SK-N-SH treated with all-trans-retinoic acid at 6 μM for 48 hours (cell line): Measurements from ENCODE around the gene C9orf50.

ENCODE experiments used
- ATAC-seq: fragments of 200-7000 bp; cut with Tn5 transposase; 3 replicates; pipeline ENCODE4 v1.9.1; 2020; ENCODE audit warnings: mild to moderate bottlenecking, moderate library complexity
- BACH2 ChIP-seq: fragments of 250-450 bp; sonication (Bioruptor Pico); IDR thresholded peaks from 2 replicates; pipeline ENCODE4 v1.9.0; 2021; ENCODE audit warnings: mild to moderate bottlenecking, borderline replicate concordance
- CSDC2 ChIP-seq: fragments of 250-450 bp; sonication (Bioruptor Pico); IDR thresholded peaks from 2 replicates; pipeline ENCODE4 v1.5.0; 2020; ENCODE audit warnings: mild to moderate bottlenecking, moderate library complexity
- ESRRG ChIP-seq: fragments of 250-450 bp; sonication (Bioruptor Pico); IDR thresholded peaks from 2 replicates; pipeline ENCODE4 v1.6.1; 2021; ENCODE audit warnings: mild to moderate bottlenecking
- GLIS3 ChIP-seq: fragments of 250-450 bp; sonication (Bioruptor Pico); IDR thresholded peaks from 2 replicates; pipeline ENCODE4 v1.5.0; 2020; ENCODE audit warnings: mild to moderate bottlenecking, moderate library complexity
- ISL1 ChIP-seq: fragments of 250-450 bp; sonication (Bioruptor Pico); IDR thresholded peaks from 2 replicates; pipeline ENCODE4 v2.1.2; 2022; ENCODE audit warnings: mild to moderate bottlenecking, moderate library complexity
- OSR1 ChIP-seq: fragments of 250-450 bp; sonication (Bioruptor Pico); IDR thresholded peaks from 2 replicates; pipeline ENCODE4 v1.8.0; 2022; ENCODE audit warnings: moderate library complexity, mild to moderate bottlenecking, inconsistent platforms
- PPARA ChIP-seq: fragments of 250-450 bp; sonication (Bioruptor Pico); IDR thresholded peaks from 2 replicates; pipeline ENCODE4 v1.5.0; 2020; ENCODE audit warnings: mild to moderate bottlenecking, borderline replicate concordance
- RARB ChIP-seq: fragments of 250-450 bp; sonication (Bioruptor Pico); IDR thresholded peaks from 2 replicates; pipeline ENCODE4 v1.8.0; 2021; ENCODE audit warnings: mild to moderate bottlenecking, moderate library complexity
- SNAI2 ChIP-seq: fragments of 250-450 bp; sonication (Bioruptor Pico); IDR thresholded peaks from 2 replicates; pipeline ENCODE4 v1.5.0; 2020; ENCODE audit warnings: mild to moderate bottlenecking, moderate library complexity
- TCF4 ChIP-seq: fragments of 250-450 bp; sonication (Bioruptor Pico); IDR thresholded peaks from 2 replicates; pipeline ENCODE4 v1.8.0; 2021; ENCODE audit warnings: mild to moderate bottlenecking, moderate library complexity, borderline replicate concordance
- TOX ChIP-seq: fragments of 250-450 bp; sonication (Bioruptor Pico); IDR thresholded peaks from 2 replicates; pipeline ENCODE4 v1.8.0; 2021; ENCODE audit warnings: mild to moderate bottlenecking, moderate library complexity, borderline replicate concordance
- ZC3H10 ChIP-seq: fragments of 250-450 bp; sonication (Bioruptor Pico); IDR thresholded peaks from 2 replicates; pipeline ENCODE4 v1.5.1; 2021; ENCODE audit warnings: mild to moderate bottlenecking, moderate library complexity
- ZFP3 ChIP-seq: fragments of 250-450 bp; sonication (Bioruptor Pico); IDR thresholded peaks from 2 replicates; pipeline ENCODE4 v1.5.0; 2020; ENCODE audit warnings: mild to moderate bottlenecking, moderate library complexity
- ZFP30 ChIP-seq: fragments of 450-650 bp; formaldehyde crosslinking; IDR thresholded peaks from 2 replicates; pipeline ENCODE4 v1.5.0; 2022; ENCODE audit warnings: mild to moderate bottlenecking, moderate library complexity
- ZNF565 ChIP-seq: fragments of 450-650 bp; formaldehyde crosslinking; conservative IDR thresholded peaks from 2 replicates; pipeline ENCODE4 v1.5.0; 2020; ENCODE audit warnings: low read depth, mild to moderate bottlenecking, moderate library complexity
- ZNF70 ChIP-seq: fragments of 450-650 bp; formaldehyde crosslinking; IDR thresholded peaks from 2 replicates; pipeline ENCODE4 v1.5.0; 2020; ENCODE audit warnings: mild to moderate bottlenecking, moderate library complexity
- ZNF8 ChIP-seq: fragments of 450-650 bp; formaldehyde crosslinking; IDR thresholded peaks from 2 replicates; pipeline ENCODE4 v1.5.0; 2020; ENCODE audit warnings: mild to moderate bottlenecking, moderate library complexity
- TF ChIP-seq, protein P1 (sequence below): fragments of 250-450 bp; sonication (Bioruptor Pico); IDR thresholded peaks from 2 replicates; pipeline ENCODE4 v1.8.0; 2021; ENCODE audit warnings: low read depth, mild to moderate bottlenecking, moderate library complexity, borderline replicate concordance
- TF ChIP-seq, protein P2 (sequence below): fragments of 250-450 bp; sonication (Bioruptor Pico); IDR thresholded peaks from 2 replicates; pipeline ENCODE4 v1.5.1; 2021; ENCODE audit warnings: mild to moderate bottlenecking, moderate library complexity
- TF ChIP-seq, protein P3 (sequence below): fragments of 250-450 bp; sonication (Bioruptor Pico); IDR thresholded peaks from 2 replicates; pipeline ENCODE4 v1.5.0; 2020; ENCODE audit warnings: mild to moderate bottlenecking, moderate library complexity
- TF ChIP-seq, protein P4 (sequence below): fragments of 250-450 bp; sonication (Bioruptor Pico); IDR thresholded peaks from 2 replicates; pipeline ENCODE4 v1.8.0; 2020; ENCODE audit warnings: mild to moderate bottlenecking, moderate library complexity, borderline replicate concordance
- TF ChIP-seq, protein P5 (sequence below): fragments of 250-450 bp; sonication (Bioruptor Pico); IDR thresholded peaks from 2 replicates; pipeline ENCODE4 v1.5.1; 2020; ENCODE audit warnings: low read depth, mild to moderate bottlenecking, moderate library complexity

Gene C9orf50

DNA sequence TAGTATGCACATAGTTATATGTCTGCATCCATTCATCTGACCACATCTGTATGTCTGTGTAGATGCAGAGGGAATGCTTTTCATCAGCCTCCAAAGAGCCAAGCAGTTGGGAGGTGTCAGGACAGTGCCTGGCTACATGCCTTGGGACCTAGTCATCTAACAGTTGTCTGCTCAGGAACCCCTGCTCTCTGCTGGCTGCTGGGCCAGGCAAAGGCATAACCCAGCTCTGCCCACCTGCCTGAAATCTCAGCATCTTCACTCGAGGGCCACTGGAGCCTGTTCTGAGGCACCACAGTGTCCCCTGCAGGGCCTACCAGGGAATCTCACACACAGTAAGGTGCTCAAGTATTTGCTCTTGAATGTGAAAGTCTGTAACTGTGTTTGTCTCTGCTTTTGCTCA lies 3.7 kb downstream of the C9orf50 start:
- no peak for TF ChIP-seq ZC3H10 (CRISPR knock-in tag)
- TF ChIP-seq SNAI2 (CRISPR knock-in tag) = no peak
- TF ChIP-seq GLIS3 = no peak
- TF ChIP-seq ISL1 (CRISPR knock-in tag) = no peak
- no peak for TF ChIP-seq ZFP3 (CRISPR knock-in tag)
- TF ChIP-seq, protein P1, sequence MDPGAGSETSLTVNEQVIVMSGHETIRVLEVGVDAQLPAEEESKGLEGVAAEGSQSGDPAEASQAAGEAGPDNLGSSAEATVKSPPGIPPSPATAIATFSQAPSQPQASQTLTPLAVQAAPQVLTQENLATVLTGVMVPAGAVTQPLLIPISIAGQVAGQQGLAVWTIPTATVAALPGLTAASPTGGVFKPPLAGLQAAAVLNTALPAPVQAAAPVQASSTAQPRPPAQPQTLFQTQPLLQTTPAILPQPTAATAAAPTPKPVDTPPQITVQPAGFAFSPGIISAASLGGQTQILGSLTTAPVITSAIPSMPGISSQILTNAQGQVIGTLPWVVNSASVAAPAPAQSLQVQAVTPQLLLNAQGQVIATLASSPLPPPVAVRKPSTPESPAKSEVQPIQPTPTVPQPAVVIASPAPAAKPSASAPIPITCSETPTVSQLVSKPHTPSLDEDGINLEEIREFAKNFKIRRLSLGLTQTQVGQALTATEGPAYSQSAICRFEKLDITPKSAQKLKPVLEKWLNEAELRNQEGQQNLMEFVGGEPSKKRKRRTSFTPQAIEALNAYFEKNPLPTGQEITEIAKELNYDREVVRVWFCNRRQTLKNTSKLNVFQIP (CRISPR knock-in tag) = no peak
- TF ChIP-seq BACH2 (CRISPR knock-in tag) = no peak
- TF ChIP-seq, protein P2, sequence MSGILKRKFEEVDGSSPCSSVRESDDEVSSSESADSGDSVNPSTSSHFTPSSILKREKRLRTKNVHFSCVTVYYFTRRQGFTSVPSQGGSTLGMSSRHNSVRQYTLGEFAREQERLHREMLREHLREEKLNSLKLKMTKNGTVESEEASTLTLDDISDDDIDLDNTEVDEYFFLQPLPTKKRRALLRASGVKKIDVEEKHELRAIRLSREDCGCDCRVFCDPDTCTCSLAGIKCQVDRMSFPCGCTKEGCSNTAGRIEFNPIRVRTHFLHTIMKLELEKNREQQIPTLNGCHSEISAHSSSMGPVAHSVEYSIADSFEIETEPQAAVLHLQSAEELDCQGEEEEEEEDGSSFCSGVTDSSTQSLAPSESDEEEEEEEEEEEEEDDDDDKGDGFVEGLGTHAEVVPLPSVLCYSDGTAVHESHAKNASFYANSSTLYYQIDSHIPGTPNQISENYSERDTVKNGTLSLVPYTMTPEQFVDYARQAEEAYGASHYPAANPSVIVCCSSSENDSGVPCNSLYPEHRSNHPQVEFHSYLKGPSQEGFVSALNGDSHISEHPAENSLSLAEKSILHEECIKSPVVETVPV (CRISPR knock-in tag) = no peak
- no peak for TF ChIP-seq ZNF8 (CRISPR knock-in tag)
- TF ChIP-seq RARB (CRISPR knock-in tag) = no peak
- TF ChIP-seq, protein P3, sequence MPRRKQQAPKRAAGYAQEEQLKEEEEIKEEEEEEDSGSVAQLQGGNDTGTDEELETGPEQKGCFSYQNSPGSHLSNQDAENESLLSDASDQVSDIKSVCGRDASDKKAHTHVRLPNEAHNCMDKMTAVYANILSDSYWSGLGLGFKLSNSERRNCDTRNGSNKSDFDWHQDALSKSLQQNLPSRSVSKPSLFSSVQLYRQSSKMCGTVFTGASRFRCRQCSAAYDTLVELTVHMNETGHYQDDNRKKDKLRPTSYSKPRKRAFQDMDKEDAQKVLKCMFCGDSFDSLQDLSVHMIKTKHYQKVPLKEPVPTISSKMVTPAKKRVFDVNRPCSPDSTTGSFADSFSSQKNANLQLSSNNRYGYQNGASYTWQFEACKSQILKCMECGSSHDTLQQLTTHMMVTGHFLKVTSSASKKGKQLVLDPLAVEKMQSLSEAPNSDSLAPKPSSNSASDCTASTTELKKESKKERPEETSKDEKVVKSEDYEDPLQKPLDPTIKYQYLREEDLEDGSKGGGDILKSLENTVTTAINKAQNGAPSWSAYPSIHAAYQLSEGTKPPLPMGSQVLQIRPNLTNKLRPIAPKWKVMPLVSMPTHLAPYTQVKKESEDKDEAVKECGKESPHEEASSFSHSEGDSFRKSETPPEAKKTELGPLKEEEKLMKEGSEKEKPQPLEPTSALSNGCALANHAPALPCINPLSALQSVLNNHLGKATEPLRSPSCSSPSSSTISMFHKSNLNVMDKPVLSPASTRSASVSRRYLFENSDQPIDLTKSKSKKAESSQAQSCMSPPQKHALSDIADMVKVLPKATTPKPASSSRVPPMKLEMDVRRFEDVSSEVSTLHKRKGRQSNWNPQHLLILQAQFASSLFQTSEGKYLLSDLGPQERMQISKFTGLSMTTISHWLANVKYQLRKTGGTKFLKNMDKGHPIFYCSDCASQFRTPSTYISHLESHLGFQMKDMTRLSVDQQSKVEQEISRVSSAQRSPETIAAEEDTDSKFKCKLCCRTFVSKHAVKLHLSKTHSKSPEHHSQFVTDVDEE (CRISPR knock-in tag) = no peak
- TF ChIP-seq ZFP30 (CRISPR knock-in tag) = no peak
- TF ChIP-seq PPARA (CRISPR knock-in tag) = no peak
- TF ChIP-seq ESRRG (CRISPR knock-in tag) = no peak
- TF ChIP-seq, protein P4, sequence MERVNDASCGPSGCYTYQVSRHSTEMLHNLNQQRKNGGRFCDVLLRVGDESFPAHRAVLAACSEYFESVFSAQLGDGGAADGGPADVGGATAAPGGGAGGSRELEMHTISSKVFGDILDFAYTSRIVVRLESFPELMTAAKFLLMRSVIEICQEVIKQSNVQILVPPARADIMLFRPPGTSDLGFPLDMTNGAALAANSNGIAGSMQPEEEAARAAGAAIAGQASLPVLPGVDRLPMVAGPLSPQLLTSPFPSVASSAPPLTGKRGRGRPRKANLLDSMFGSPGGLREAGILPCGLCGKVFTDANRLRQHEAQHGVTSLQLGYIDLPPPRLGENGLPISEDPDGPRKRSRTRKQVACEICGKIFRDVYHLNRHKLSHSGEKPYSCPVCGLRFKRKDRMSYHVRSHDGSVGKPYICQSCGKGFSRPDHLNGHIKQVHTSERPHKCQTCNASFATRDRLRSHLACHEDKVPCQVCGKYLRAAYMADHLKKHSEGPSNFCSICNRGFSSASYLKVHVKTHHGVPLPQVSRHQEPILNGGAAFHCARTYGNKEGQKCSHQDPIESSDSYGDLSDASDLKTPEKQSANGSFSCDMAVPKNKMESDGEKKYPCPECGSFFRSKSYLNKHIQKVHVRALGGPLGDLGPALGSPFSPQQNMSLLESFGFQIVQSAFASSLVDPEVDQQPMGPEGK (CRISPR knock-in tag) = no peak
- no peak for TF ChIP-seq CSDC2 (CRISPR knock-in tag)
- TF ChIP-seq, protein P5, sequence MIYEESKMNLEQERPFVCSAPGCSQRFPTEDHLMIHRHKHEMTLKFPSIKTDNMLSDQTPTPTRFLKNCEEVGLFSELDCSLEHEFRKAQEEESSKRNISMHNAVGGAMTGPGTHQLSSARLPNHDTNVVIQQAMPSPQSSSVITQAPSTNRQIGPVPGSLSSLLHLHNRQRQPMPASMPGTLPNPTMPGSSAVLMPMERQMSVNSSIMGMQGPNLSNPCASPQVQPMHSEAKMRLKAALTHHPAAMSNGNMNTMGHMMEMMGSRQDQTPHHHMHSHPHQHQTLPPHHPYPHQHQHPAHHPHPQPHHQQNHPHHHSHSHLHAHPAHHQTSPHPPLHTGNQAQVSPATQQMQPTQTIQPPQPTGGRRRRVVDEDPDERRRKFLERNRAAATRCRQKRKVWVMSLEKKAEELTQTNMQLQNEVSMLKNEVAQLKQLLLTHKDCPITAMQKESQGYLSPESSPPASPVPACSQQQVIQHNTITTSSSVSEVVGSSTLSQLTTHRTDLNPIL (CRISPR knock-in tag) = no peak
- no peak for TF ChIP-seq ZNF565 (CRISPR knock-in tag)
- peak; percentile 84 for ATAC-seq

DNA sequence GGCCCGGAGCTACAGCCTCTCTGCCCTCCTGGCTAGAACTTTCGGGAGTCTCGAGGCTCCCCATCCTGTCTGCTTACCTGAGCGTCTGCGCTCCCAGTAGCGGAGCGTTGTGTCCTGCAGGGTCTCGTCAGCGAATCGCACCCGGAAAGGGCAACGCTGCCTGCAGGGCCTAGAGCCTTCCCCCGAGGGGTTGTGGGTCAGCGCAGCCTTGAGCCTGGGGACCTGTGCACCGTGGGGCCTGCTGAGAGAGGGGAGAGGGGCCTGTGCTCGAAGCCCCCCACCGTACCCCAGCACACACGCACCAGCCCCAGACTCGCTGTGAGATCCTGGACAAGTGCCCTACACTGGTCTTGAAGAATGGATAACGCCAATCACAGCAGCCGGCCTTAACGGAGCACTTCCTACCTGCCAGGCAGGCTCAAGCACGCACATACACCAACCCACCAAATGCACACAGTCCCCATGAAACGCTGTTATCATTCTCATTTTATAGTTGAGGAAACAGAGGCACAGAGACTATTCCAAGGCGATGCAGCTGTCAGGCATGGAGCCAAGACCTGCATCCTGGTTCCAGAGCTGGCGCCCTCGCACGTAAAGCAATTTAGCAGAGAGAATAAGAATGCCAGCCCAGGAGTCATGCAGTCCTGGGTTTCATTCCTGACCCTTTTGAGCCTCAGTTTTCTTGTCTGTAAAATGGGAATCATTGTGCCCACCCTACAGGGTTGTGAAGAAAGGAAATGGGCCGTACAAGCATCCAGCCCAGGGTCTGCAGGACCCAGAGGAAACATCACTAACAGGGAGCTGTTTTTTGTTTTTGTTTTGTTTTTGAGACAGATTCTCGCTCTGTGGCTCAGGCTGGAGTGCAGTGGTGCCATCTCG lies 5.3 kb downstream of the C9orf50 start:
- no peak for ATAC-seq
- no peak for TF ChIP-seq ZFP3 (CRISPR knock-in tag)
- TF ChIP-seq TCF4 (CRISPR knock-in tag) = no peak
- TF ChIP-seq CSDC2 (CRISPR knock-in tag) = no peak
- TF ChIP-seq, protein P3 (CRISPR knock-in tag) = no peak
- TF ChIP-seq ZNF70 (CRISPR knock-in tag) = no peak
- TF ChIP-seq TOX = no peak
- no peak for TF ChIP-seq OSR1 (CRISPR knock-in tag)
- TF ChIP-seq, protein P1 (CRISPR knock-in tag) = no peak
- no peak for TF ChIP-seq SNAI2 (CRISPR knock-in tag)
- no peak for TF ChIP-seq ZFP30 (CRISPR knock-in tag)
- no peak for TF ChIP-seq ISL1 (CRISPR knock-in tag)
- no peak for TF ChIP-seq PPARA (CRISPR knock-in tag)
- no peak for TF ChIP-seq BACH2 (CRISPR knock-in tag)
- TF ChIP-seq ZNF8 (CRISPR knock-in tag) = no peak
- no peak for TF ChIP-seq ZC3H10 (CRISPR knock-in tag)
